Measurements from ENCODE around the gene NAT14. TPM values are rescaled to one million over a fixed set of nuclear protein-coding genes. Genes with fewer than 3 reads are reported as not detected.

The NAT14 gene
- polyA plus RNA-seq, 1 donor (not counting 4 experiments of a cell fraction or from before 2014, with no cell fraction given) = 11.0 TPM

DNA sequence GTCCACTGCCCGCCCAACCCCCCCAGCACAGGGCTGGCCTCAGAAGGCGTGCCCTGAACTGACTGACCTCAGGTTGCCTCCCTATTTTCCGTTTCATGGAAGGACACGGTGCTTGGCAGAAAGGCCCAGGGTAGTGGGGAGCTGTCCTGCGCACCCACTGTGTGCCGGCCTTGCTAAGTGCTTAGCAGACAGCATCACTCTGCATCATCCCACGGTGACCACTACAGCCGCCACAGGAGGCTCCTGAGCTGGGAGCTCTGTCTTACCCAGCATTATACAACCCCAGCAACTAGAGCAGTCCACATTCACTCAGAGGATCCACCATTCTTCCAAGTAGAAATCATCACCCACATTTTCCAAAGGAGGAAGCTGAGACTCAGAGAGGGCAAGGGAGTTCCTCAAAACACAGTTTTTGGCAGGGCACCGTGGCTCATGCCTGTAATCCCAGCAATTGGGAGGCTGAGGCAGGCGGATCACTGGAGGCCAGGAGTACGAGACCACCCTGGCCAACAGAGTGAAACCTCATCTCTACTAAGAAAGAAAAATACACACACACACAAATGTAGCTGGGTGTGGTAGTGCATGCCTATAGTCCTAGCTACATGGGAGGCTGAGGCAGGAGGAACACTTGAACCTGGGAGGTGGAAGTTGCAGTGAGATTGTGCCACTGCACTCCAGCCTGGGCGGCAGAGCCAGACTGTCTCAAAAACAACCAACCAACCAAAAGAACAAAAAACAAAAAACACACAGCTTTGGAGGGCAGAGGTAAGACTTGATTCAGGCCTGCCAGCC is 50.4 kb downstream of the NAT14 start:
- H3K36me3 ChIP-seq (ENCODE audit: control insufficient read depth in 2 of 2, extremely low read depth in 1 of 2, insufficient read depth in 2 of 2, low read length in 2 of 2) = no peaks in the 10 kb centered on the region
- no peaks in the 10 kb centered on the region for H3K27me3 ChIP-seq (ENCODE audit: control insufficient read depth, extremely low read depth, insufficient read depth, low read length)
- H3K4me1 ChIP-seq (ENCODE audit: control insufficient read depth, extremely low read depth, insufficient read depth, low read length) = no peaks in the 10 kb centered on the region
- no peak overlapping the region for H3K4me3 ChIP-seq (ENCODE audit: control insufficient read depth in 2 of 3, extremely low read depth in 1 of 3, insufficient read depth in 2 of 3, low read depth in 1 of 3, low read length in 3 of 3)
- H3K27ac ChIP-seq (ENCODE audit: control insufficient read depth, insufficient read depth, low read length) = no peak overlapping the region
- FAIRE-seq = no peak
- no peak for DNase-seq (ENCODE audit: low read depth, low spot score)
- TF ChIP-seq EZH2 (IDR thresholded peaks at IDR 0.05; ENCODE audit: low read length) = no peak
- TF ChIP-seq, protein P1, sequence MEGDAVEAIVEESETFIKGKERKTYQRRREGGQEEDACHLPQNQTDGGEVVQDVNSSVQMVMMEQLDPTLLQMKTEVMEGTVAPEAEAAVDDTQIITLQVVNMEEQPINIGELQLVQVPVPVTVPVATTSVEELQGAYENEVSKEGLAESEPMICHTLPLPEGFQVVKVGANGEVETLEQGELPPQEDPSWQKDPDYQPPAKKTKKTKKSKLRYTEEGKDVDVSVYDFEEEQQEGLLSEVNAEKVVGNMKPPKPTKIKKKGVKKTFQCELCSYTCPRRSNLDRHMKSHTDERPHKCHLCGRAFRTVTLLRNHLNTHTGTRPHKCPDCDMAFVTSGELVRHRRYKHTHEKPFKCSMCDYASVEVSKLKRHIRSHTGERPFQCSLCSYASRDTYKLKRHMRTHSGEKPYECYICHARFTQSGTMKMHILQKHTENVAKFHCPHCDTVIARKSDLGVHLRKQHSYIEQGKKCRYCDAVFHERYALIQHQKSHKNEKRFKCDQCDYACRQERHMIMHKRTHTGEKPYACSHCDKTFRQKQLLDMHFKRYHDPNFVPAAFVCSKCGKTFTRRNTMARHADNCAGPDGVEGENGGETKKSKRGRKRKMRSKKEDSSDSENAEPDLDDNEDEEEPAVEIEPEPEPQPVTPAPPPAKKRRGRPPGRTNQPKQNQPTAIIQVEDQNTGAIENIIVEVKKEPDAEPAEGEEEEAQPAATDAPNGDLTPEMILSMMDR (optimal IDR thresholded peaks at IDR 0.05 in 1 of 3, IDR thresholded peaks at IDR 0.05 in 1 of 3, conservative IDR thresholded peaks at IDR 0.05 in 1 of 3; ENCODE audit: extremely low read depth in 1 of 3, insufficient read depth in 2 of 3, low read length in 3 of 3) = no peak
- no peaks in the 10 kb centered on the region for H3K9me1 ChIP-seq (ENCODE audit: control insufficient read depth, extremely low read depth, insufficient read depth, low read length)
- H3K79me2 ChIP-seq (ENCODE audit: control insufficient read depth, insufficient read depth, low read length) = no peaks in the 10 kb centered on the region
- dilution Hi-C loops (cut with MboI; ENCODE audit: extremely low pct_ligation_motif_present, low sequenced_read_pairs) = no loop called here
- H4K20me1 ChIP-seq (ENCODE audit: control insufficient read depth, extremely low read depth, insufficient read depth, low read length) = no peaks in the 10 kb centered on the region
- H3K4me2 ChIP-seq (ENCODE audit: control insufficient read depth, extremely low read depth, insufficient read depth, low read depth, low read length) = no peak overlapping the region
- no peak overlapping the region for H2AFZ ChIP-seq (ENCODE audit: control insufficient read depth, low read length)
- no peak overlapping the region for H3K9ac ChIP-seq (ENCODE audit: control insufficient read depth, extremely low read depth, insufficient read depth, low read length)
- H3K9me3 ChIP-seq (ENCODE audit: control insufficient read depth, low read depth, low read length) = no peaks in the 10 kb centered on the region

DNA sequence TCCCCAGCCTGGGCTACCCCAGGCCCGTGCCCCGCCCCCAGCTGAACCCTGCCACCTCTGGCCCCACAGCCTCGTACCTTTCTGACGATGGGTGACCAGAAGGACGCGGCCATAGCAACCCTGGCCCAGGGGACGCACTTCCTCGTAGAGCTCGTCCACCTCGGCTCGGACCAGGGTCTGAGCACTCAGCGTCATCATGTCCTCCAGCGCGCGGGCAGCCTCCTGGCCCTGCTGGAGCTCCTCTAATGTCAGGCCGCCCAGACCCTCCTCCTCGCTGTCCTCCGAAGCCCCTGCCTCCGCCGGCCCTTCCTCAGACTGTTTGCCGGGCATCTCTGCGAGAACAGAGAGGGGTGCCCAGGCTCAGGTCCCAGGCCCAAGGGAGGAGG is 51.0 kb downstream of the NAT14 start:
- dilution Hi-C loops (cut with MboI; ENCODE audit: extremely low pct_ligation_motif_present, low sequenced_read_pairs) = no loop called here

More for the DNA sequence above, 51.0 kb downstream of the NAT14 start:
- FAIRE-seq (no peak), DNase-seq (ENCODE audit: low read depth, low spot score) (no peak)
- Histone ChIP-seq H3K9me1 (ENCODE audit: control insufficient read depth, extremely low read depth, insufficient read depth, low read length) (no peaks in the 10 kb centered on the region), H4K20me1 (ENCODE audit: control insufficient read depth, extremely low read depth, insufficient read depth, low read length) (no peaks in the 10 kb centered on the region), H3K4me1 (ENCODE audit: control insufficient read depth, extremely low read depth, insufficient read depth, low read length) (no peaks in the 10 kb centered on the region), H3K79me2 (ENCODE audit: control insufficient read depth, insufficient read depth, low read length) (no peaks in the 10 kb centered on the region), H3K9me3 (ENCODE audit: control insufficient read depth, low read depth, low read length) (no peaks in the 10 kb centered on the region), H3K27ac (ENCODE audit: control insufficient read depth, insufficient read depth, low read length) (no peak overlapping the region), H3K27me3 (ENCODE audit: control insufficient read depth, extremely low read depth, insufficient read depth, low read length) (no peaks in the 10 kb centered on the region), H3K4me2 (ENCODE audit: control insufficient read depth, extremely low read depth, insufficient read depth, low read depth, low read length) (no peak overlapping the region), H3K4me3 (ENCODE audit: control insufficient read depth in 2 of 3, extremely low read depth in 1 of 3, insufficient read depth in 2 of 3, low read depth in 1 of 3, low read length in 3 of 3) (no peak overlapping the region), H3K36me3 (ENCODE audit: control insufficient read depth in 2 of 2, extremely low read depth in 1 of 2, insufficient read depth in 2 of 2, low read length in 2 of 2) (no peaks in the 10 kb centered on the region), H2AFZ (ENCODE audit: control insufficient read depth, low read length) (no peak overlapping the region), H3K9ac (ENCODE audit: control insufficient read depth, extremely low read depth, insufficient read depth, low read length) (no peak overlapping the region)
- no peak for TF ChIP-seq EZH2 (IDR thresholded peaks at IDR 0.05; ENCODE audit: low read length)
- TF ChIP-seq, protein P1 (optimal IDR thresholded peaks at IDR 0.05 in 1 of 3, IDR thresholded peaks at IDR 0.05 in 1 of 3, conservative IDR thresholded peaks at IDR 0.05 in 1 of 3; ENCODE audit: extremely low read depth in 1 of 3, insufficient read depth in 2 of 3, low read length in 3 of 3) = no peak

Data from keratinocyte (primary cell).